Suprapubic skin (tissue), 3 donors: ENCODE data around the gene ZNF541.

Source experiments
- CTCF ChIP-seq, 2 donors: fragments of 200-600 bp in 1 of 2; fragments of 450-650 bp in 1 of 2; sonication (generic) in 1 of 2; IDR thresholded peaks; one replicate each; pipeline ENCODE4 v1.5.1; 2016 to 2019; ENCODE audit warnings: antibody characterized with exemption in 2 of 2, mild to moderate bottlenecking in 1 of 2, moderate library complexity in 1 of 2
- EP300 ChIP-seq: sonication (generic); formaldehyde crosslinking; IDR thresholded peaks from one replicate; pipeline ENCODE4 v1.6.1; 2017; ENCODE audit warnings: antibody characterized with exemption
- POLR2A ChIP-seq, 2 donors: fragments of 450-650 bp; IDR thresholded peaks; one replicate each; pipeline ENCODE4 v1.6.1; 2017; ENCODE audit warnings: antibody characterized with exemption in 2 of 2, mild to moderate bottlenecking in 2 of 2, moderate library complexity in 2 of 2

GRCh38 chr19:47538812-47539211 lies 34.1 kb downstream of the ZNF541 start:
- TF ChIP-seq CTCF (IDR thresholded peaks at IDR 0.05), result no peak
- TF ChIP-seq POLR2A (IDR thresholded peaks at IDR 0.05), result no peak
- no peak for TF ChIP-seq EP300
